GDM1 (cell line): Measurements from ENCODE around the gene SNTG2.
"Not testable (repeated sequence)": the region's sequence is repeated elsewhere in the genome, so short reads cannot be mapped to it uniquely, and the experiment has no call there.

Experiments
- DNase-seq: peaks from one replicate; lab custom pipeline; 2025; lab: John Stamatoyannopoulos, UW

Gene SNTG2

DNA sequence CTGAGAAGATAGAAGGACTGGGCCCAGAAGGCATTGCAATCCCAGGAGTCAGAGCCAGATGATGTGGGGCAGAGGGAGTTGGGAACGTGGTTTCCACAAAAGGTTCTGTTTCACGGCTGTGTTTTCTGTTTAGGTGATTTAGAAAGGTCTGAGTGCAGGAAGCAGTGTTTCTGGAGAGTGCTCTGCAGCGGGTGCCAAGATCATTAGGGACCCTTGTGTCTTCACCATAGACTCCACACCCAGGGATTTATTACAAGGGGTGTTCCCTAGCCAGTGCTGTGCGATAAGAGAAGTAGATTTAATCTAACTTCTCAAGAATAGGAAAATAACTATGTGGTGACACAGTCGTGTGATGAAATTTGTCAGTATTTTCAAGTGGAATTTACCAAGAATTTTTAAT is 241.5 kb downstream of the SNTG2 start:
- DNase-seq: no peak

DNA sequence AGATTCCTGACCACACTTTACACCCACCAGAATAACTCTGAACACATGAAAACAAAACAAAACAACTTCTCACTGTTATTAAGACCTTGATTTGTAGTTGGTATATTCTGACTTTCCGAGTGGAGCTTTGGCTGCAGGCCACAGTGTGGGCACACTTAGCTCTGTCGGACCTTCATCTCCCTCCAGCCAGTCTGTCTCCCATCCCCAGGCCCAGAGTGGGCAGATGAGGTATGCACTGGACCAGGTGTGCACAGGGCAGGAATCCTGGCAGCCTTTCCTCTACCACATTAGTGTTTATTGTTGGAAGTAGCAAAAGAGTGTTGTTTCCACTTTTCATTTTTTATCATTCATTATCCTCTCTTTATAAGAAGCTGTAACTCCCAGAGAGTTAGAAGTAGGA is 243.2 kb downstream of the SNTG2 start:
- no peak for DNase-seq

DNA sequence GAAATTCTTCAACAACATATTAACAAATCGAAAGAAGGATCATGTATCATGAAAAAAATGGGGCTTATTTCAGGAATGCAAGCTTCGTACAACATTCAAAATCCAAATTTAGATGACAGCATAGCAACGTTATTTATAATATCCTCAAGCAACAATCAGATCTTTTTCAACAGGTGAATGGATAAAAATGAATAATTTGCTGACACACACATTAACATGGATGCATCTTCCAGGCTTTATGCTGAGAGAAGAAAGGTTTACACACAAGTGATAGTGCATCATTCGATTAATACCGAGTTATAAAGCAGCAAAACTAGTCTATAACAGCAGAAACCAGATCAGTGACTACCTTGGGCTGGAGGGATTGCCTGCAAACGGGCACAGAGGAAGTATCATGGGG is 253.1 kb downstream of the SNTG2 start:
- DNase-seq: no peak

GRCh38 chr2:1205853-1206252 is 255.2 kb downstream of the SNTG2 start:
- DNase-seq: no peak

GRCh38 chr2:1207962-1208510 is 257.4 kb downstream of the SNTG2 start:
- no peak for DNase-seq

DNA sequence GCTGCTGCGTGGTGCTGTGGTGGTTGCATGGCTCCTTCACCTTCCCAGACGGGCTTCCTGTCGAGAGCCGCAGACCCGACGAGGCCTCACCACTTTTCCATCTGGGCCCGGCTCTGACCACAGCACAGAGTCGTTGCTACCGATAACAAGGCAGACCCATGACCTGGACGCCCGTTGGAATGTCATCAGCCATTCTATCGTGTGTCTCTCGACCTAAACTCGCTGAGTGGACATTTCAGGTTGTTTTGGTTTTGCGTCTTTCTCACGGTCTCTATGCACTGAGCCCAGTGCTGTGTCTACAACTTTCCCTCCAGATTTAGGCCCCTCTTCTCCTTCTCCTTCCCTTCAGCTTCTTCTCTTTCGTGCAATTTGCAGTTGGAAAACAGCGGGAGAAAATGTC is 257.9 kb downstream of the SNTG2 start:
- no peak for DNase-seq

- DNase-seq: no peak
These were observed 258.6 kb downstream of the SNTG2 start for GRCh38 chr2:1209246-1209645.

GRCh38 chr2:1209761-1210160 is 259.1 kb downstream of the SNTG2 start:
- DNase-seq: no peak

DNA sequence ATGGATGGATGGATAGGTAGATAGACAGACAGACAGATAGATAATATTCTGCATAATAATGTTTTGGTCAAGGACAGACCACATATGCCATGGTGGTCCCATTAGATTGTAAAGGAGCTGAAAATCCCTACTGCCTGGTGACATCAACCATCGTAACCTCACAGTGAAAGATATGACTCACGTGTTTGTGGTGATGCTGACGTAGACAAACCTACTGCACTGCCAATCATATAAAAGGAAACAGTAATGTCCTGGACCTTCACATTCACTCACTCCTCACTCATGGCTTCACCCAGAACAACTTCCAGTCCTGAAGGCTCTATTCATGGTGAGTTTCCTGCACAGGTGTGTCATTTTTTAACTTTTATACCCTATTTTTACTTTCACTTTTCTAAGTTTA is 259.7 kb downstream of the SNTG2 start:
- no peak for DNase-seq

GRCh38 chr2:1219901-1220573 is 269.4 kb downstream of the SNTG2 start:
- no peak for DNase-seq

DNA sequence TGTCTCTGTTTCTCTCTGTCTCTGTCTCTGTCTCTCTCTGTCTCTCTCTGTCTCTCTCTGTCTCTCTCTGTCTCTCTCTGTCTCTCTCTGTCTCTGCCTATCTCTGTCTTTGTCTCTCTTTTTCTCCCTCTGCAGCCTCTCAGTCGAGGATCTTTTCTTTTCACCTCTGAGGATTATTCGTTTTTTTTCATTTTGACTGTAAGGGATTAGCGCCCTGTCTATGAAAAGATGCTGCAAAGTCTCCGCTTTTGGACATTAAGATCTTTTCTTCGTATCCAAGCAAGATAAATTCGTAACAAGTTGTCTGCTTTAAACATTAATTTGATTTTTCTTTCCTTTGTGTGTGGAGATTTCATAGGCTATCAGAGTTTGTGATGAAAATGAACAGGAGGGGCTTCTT is 271.4 kb downstream of the SNTG2 start:
- DNase-seq: no peak

GRCh38 chr2:1223791-1224190 is 273.1 kb downstream of the SNTG2 start:
- DNase-seq: no peak

DNA sequence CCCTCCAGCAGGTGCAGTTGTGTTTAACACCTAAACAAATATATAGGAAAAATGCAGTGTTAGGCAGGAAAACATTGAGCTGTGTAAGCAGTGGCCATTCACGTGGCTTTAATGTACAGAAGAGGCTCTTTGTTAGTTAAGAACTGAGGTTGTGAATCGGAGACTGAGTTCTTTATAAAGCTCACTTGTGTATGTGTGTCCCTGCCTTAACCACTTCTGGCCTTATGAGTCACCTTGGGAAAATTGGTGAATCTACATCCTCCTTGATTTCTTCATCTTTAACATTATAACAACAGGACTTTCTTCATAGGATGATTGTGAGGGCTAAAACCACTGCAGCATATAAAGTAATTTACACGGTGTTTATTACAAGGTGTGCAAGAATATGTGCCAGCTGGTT is 274.3 kb downstream of the SNTG2 start:
- no peak for DNase-seq

DNA sequence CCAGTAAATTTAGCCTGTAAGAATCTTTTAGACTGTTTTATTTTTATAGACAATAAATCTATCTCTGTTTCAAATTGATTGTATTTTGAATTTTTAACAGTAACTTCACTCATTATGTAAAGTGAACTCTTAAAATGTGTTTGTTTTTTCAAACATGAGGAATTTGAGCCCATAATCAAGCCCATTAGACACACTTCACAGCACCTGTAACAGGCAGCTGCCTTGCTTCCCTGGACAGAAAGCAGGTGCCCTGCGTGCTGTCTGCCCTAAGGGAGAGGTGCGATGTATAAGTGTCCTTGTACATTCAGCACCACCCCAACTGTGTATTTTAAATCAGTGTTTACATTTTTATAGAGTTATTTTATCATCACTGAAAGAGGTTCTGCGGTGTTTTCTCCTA is 276.1 kb downstream of the SNTG2 start:
- no peak for DNase-seq

DNA sequence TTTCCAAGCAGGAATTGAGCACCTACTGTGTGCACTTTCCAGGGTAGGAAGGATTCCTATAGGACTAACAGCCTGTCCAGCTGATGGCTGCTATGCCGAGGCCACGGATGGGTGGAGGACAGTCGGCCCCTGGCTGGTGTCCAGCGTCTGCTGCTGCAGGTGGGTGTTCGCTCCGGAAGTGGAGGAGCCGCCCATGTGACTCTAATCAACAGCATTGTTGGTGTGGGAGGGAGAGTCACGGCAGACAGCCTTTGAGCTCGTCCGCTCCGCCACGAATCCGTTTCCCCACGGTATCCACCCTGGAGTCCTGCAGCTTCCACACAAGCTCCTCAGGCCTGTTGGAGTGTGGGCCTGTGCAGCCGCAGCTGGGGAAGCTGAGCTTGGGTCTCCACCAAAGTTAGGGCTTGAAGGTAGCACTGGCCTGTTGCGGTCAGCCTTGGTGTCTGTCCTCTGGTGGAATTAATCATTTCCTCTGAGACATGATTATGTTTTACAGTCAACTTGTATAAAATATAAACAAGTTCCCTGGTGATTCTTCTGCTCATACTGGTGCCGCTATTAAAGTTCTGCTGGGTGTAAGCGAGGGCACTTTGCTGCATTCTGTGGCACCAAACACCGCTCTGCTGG is 276.7 kb downstream of the SNTG2 start:
- no peak for DNase-seq

GRCh38 chr2:1229596-1229995 is 278.9 kb downstream of the SNTG2 start:
- DNase-seq: not testable (repeated sequence)

DNA sequence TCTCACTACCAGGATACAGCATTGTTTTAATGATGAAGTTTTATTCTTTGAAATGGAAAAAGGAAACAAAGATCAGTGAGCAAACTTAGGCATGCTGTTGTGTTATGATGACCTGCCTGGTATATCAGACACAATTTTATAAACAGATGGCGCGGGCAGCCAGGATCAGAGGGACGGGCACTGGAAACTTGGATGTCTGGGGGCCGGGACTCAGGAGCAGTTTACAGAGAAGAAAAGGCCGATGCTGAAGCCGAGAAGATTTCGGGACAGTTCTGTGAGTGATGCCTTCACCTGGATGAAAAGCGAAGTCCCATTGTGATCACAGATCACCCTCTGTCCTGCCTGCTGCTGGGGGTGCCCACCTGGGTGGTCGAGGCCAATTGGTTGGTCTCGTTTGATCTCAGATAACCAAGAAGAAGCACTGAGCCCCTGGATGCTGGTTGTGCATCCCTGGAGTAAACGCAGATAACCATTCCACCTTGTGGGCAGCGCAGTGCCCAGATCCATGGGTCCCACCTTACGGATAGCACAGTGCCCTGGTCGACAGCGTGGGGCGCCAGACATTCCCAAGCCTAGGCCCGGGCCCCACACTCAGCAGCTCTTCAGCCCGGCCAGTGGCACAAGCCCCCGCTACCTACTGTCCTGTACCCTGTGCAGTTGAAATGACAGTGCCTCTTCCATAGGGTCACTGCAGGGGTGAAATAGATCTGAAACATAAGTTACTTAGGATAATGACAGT is 279.7 kb downstream of the SNTG2 start:
- no peak for DNase-seq

GRCh38 chr2:1231466-1232063 is 280.9 kb downstream of the SNTG2 start:
- DNase-seq: no peak

DNA sequence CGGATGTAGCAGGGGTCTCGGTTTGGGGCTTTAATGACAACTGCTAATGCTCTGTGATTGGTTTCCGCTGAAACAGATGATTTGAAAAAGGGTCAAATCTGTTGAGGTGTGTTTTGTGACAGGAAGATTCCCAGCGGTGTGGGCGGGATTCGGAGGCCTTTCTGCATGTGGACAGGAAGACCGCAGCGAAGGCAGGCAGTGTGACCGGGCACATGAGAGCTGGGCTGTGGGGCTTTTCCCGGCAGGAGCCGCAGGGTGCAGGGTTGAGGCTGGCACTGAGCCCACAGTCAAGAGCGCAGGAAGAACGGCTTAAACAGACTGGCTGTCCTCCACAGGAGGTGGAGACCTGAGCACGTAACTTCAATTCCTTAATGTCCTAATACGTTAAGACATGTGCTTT is 282.6 kb downstream of the SNTG2 start:
- DNase-seq: no peak

DNA sequence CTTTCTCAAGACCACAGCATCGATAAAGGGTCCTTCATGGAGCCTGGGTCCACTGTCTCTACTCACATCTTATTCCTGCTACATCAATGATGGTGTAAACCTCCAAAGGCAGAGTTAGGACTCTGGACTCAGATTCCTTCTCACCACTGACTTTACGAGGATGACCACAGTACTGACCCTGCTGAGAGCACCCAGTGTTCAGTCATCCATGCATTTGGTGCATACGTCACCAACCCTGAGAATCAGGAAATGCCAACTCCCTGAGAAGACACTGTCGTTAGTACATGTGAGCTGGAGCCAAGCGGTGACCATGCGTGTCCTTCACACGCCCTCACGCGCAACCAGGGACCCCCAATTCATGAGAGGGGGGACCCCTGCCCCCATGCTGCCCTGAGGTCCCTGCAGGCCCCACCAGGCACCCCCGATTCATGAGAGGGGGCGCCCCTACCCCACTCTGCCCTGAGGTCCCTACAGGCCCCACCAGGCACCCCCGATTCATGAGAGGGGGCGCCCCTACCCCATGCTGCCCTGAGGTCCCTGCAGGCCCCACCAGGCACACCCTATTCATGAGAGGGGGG is 284.2 kb downstream of the SNTG2 start:
- no peak for DNase-seq

DNA sequence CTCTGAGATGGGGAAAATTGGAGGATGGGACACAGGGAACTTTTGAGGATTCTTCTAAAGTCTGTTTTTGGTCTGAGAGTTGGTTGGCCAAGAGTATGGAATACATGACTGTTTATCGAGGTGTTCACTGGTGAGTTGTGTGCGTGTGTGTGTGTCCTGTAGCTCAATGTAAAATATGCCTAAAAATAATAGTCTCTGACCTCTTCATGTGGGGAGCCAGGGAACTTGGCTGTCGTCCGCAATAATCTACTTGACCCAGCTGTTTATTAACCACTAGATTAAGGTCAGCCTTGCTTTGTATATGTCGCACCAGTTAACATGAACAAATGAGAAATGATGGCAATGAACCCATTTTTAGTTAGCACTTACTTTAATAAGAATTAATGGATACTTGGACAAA is 285.2 kb downstream of the SNTG2 start:
- DNase-seq: no peak

DNA sequence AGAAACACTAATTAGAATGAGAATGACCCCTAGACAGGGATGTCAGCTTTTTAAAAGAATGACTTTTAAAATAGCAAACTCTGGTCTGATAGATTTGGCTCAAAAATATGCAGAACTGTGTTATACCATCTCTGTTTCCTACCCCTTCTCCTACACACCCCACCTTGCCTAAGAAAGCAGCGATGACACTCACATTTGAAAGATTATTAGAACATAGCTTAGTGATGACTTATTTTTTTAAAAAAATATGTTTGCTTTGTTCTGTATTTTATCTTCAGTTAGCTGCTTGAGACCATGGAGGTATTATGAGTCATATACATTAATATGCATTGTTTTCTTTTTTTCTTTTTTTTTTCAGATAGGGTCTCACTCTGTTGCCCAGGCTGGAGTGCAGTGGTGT is 286.0 kb downstream of the SNTG2 start:
- no peak for DNase-seq
